CD4-positive, alpha-beta T cell treated with Interleukin-6 at 100 ng/mL for 8 hours (primary cell): Measurements from ENCODE around the gene ITCH.
"Not testable (repeated sequence)": the region's sequence is repeated elsewhere in the genome, so short reads cannot be mapped to it uniquely, and the experiment has no call there.

ENCODE experiments used
- DNase-seq: peaks from one replicate; pipeline ENCODE4 v3.0.0-alpha.2; 2020; ENCODE audit warnings: mixed read lengths, low spot score

Gene ITCH

DNA sequence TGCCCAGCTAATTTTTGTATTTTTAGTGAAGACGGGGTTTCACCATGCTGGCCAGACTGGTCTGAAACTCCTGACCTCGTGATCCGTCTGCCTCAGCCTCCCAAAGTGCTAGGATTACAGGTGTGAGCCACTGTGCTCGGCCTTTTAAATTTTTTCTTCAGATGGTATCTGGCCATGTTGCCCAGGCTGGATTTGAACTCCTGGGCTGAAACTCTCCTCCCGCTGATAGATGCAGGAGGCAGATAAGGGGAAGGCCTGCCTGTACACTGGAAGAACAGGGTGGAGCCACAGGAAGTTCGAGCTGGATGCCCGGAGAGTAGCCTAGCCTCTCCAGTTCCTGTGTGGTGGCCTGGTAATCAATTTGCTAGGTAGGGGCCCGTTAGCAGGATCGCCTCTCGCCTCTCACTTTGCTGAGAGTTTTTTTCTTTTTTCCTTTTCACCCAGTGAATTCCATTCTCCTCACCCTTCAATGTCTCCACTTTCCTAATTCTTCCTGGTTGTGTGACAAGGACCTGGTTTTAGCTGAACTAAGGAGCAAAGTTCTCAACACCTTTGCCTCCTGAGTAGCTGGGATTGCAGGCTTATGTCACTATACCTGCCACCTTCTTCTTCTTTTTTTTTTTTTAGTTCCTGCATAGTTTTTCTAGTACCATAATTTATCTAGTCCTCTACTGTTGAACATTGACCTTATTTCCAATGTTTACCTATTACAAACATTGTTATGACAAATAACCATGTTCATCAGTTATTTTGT is 19.4 kb upstream of the ITCH start:
- DNase-seq = no peak

DNA sequence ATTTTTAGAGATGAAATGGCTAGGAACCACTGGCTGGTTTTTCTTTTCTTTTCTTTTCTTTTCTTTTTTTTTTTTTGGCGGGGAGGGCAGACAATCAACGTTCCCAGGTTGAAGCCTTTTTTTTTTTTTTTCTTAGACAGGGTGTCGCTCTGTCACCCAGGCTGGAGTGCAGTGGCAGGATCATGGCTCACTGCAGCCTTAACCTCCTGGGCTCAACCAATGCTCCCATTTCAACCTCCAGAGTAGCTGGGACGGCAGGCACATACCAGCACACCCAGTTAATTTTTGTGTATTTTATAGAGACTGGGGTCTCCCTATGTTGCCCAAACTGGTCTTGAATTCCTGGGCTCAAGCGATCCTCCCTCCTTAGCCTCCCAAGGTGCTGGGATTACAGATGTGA is 18.8 kb upstream of the ITCH start:
- no peak for DNase-seq

DNA sequence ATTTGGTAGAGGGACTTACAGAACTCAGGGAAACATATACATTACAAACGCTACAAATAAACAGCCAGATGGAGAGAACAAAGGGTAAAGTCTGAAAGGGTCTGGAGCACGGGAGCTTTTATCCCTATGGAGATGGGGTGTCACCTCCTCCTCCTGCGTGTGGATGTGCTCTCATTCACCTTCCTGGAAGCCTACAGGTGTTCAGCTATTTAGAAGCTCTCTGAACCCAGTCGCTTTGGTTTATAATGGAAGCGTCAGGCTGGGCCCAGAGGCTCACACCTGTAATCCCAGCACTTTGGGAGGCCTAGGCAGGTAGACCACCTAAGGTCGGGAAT is 17.7 kb upstream of the ITCH start:
- no peak for DNase-seq

DNA sequence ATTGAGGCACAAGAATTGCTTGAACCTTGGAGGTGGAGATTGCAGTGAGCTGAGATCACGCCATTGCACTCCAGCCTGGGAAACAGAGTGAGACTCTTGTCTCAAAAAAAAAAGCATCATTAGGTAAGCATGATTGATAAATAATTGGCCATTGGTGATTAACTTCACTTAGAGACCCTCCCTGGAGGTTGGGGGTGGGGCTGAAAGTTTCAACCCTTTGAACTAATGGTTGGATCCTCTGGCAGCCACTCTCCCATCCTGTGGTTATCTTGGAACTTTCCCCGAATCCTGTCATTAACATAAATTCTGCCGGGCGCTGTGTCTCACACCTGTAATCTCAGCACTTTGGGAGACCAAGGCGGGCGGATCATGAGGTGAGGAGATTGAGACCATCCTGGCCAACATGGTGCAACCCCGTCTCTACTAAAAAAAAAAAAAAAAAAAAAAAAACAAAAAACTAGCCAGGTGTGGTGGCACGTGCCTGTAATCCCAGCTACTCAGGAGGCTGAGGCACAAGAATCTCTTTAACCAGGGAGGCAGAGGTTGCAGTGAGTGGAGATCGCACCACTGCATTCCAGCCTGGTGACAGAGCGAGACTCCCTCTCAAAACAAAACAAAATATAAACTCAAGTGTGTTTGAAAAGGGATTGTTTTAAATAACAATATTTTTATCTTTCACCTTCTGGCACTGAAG is 17.1 kb upstream of the ITCH start:
- DNase-seq = not testable (repeated sequence)

DNA sequence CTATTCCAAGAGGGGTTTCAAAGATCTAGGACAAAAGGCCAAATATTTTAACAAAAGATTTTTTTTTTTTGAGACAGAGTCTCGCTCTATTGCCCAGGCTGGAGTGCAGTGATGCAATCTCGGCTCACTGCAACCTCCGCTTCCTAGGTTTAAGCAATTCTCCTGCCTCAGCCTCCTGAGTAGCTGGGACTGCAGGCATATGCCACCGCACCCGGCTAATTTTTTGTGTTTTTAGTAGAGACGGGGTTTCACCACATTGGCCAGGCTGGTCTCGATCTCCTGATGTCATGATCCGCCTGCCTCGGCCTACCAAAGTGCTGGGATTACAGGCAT is 16.6 kb upstream of the ITCH start:
- not testable (repeated sequence) for DNase-seq

- DNase-seq = no peak
Measured at GRCh38 chr20:34347571-34347970, 15.5 kb upstream of the ITCH start.

- no peak for DNase-seq
Measured at GRCh38 chr20:34350095-34350494, 13.0 kb upstream of the ITCH start.

- DNase-seq = not testable (repeated sequence)
Measured at GRCh38 chr20:34353467-34353866, 9.6 kb upstream of the ITCH start.

GRCh38 chr20:34355427-34355826 is 7.6 kb upstream of the ITCH start:
- no peak for DNase-seq

- not testable (repeated sequence) for DNase-seq
Measured at GRCh38 chr20:34359729-34360128, 3.3 kb upstream of the ITCH start.

- DNase-seq = no peak
Measured at GRCh38 chr20:34362502-34363061, 491 bp upstream of the ITCH start.

- peak; percentile 5 for DNase-seq
Measured at GRCh38 chr20:34363465-34364222, 571 bp downstream of the ITCH start.

DNA sequence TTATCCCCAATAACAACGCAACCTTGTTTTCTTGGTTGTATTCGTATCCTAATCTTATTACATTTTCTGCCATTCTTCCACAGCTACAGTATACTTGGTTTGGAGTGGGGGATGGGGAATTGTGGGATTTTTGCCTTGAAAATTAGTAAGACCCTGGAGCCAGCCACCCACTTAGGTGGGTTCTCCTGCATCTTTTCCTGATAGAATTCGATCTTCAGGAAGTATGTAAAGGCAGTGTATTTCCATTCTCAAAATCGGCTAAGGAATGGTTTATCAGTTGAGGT is 1.1 kb downstream of the ITCH start:
- no peak for DNase-seq

- DNase-seq = no peak
Measured at GRCh38 chr20:34365765-34366213, 2.7 kb downstream of the ITCH start.

- no peak for DNase-seq
Measured at GRCh38 chr20:34367155-34367554, 4.1 kb downstream of the ITCH start.

GRCh38 chr20:34367911-34368310 is 4.8 kb downstream of the ITCH start:
- not testable (repeated sequence) for DNase-seq

DNA sequence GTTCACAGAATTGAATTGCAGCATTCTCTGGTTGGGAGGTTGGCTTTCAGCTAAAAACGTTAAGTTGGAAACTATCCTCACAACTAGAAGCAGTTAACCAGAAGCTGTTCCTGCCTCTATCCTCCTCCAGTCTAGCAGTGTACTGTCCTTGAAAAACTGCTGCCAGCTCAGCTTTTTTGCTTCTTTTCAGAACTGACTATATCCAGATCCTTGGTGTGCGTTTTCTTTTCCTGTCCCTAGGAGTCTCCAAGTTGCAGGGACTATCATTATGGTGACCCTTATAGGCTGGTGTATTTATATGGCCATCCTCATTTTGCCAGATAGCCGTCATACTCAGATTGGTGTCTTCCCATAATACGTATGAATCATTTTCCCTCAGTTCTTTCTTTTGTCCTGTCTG is 5.5 kb downstream of the ITCH start:
- no peak for DNase-seq

GRCh38 chr20:34369265-34369664 is 6.2 kb downstream of the ITCH start:
- DNase-seq = no peak

GRCh38 chr20:34370062-34370461 is 7.0 kb downstream of the ITCH start:
- no peak for DNase-seq

GRCh38 chr20:34373445-34373844 is 10.4 kb downstream of the ITCH start:
- no peak for DNase-seq

- no peak for DNase-seq
Measured at GRCh38 chr20:34374209-34374760, 11.2 kb downstream of the ITCH start.

DNA sequence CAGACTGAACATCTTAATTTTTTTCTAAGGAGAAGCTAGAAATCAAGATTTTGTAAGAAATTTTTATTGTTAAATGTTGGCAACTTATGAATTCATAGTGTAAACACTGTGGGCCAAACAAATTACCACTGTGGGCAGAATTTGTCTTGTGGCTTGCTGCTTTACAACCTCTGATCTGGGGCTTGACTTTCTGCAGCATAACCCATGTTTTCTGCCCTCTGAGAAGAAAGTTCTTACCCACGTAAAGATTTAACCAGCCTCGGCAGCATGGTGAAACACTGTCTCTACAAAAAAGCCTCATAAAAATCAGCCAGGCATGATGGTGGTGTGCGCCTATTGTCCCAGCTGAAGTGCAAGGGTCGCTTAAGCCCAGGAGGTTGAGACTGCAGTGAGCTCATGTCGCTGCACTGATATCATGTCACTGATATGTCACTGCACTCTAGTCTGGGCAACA is 12.9 kb downstream of the ITCH start:
- DNase-seq = no peak
